Esophagus squamous epithelium (tissue), 4 donors: ENCODE data around the gene PARD3.

Experiments
- POLR2A ChIP-seq, 4 donors: fragments of 450-650 bp; IDR thresholded peaks; one replicate each; pipeline ENCODE4 v1.6.1; 2017; ENCODE audit warnings: antibody characterized with exemption in 4 of 4, mild to moderate bottlenecking in 4 of 4, moderate library complexity in 3 of 4
- TF ChIP-seq, protein P1 (sequence below), 6 experiments: fragments of 450-650 bp in 4 of 6; fragments of 200-600 bp in 2 of 6; sonication (generic) in 2 of 6; IDR thresholded peaks; one replicate each; pipeline ENCODE4 v1.5.1; 2016 to 2019; ENCODE audit warnings: antibody characterized with exemption in 6 of 6, mild to moderate bottlenecking in 4 of 6, moderate library complexity in 4 of 6

DNA sequence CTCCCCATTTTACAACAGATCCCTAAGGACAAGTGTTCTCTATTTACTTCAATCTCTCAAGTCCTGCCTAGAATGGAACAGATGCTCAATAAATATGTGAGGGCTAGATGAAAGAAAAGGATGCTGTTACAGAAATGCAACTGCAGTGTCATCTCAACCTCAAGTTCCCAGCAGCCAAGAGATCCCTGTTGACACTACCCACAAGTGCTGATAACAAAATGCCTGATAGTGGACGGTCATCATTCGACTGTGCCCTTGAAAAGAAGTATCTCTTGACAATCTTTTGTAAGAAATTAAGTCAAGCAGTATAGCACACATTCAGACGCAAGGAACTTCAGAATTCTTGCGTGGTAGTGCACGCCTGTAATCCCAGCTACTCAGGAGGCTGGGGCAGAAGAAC lies 133.2 kb downstream of the PARD3 start:
- TF ChIP-seq POLR2A (IDR thresholded peaks at IDR 0.05): no peak
- TF ChIP-seq, protein P1, sequence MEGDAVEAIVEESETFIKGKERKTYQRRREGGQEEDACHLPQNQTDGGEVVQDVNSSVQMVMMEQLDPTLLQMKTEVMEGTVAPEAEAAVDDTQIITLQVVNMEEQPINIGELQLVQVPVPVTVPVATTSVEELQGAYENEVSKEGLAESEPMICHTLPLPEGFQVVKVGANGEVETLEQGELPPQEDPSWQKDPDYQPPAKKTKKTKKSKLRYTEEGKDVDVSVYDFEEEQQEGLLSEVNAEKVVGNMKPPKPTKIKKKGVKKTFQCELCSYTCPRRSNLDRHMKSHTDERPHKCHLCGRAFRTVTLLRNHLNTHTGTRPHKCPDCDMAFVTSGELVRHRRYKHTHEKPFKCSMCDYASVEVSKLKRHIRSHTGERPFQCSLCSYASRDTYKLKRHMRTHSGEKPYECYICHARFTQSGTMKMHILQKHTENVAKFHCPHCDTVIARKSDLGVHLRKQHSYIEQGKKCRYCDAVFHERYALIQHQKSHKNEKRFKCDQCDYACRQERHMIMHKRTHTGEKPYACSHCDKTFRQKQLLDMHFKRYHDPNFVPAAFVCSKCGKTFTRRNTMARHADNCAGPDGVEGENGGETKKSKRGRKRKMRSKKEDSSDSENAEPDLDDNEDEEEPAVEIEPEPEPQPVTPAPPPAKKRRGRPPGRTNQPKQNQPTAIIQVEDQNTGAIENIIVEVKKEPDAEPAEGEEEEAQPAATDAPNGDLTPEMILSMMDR (IDR thresholded peaks at IDR 0.05): no peak
